Measurements from ENCODE around the gene PIK3R6.
"Not testable (repeated sequence)": the region's sequence is repeated elsewhere in the genome, so short reads cannot be mapped to it uniquely, and the experiment has no call there.

PIK3R6 gene

DNA sequence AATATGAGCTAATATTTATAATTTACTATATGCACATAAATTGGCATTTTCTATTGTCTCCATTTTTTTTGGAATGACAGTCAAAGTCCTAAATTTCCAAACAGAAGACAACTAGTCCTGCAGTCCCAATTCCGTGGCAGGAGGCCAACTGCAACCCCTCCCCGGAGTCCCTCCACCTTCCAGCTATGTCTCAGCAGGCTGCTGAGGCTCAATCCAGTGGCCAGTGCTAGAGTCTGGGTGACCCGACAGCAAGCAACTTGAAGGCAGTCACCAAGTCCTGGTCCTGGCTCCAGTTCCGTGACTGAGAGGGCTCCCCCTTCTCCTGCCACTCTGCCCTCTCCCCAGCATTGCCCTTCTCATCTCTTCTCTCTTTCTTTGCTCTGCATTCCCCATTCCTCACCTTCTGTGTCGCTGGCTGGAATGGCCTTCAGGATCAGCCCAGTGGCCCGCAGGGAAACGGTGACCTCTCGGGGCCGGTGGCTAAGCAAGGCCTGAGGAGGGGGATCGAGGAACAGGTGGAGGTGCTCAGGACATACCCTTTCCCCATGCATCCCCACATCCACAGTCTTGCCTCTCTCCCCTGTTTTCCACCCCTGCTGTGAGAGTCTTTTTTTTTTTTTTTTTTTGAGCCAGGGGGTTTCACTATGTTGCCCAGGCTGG, 45.9 kb downstream of the PIK3R6 start:
- no peak for DNase-seq

DNA sequence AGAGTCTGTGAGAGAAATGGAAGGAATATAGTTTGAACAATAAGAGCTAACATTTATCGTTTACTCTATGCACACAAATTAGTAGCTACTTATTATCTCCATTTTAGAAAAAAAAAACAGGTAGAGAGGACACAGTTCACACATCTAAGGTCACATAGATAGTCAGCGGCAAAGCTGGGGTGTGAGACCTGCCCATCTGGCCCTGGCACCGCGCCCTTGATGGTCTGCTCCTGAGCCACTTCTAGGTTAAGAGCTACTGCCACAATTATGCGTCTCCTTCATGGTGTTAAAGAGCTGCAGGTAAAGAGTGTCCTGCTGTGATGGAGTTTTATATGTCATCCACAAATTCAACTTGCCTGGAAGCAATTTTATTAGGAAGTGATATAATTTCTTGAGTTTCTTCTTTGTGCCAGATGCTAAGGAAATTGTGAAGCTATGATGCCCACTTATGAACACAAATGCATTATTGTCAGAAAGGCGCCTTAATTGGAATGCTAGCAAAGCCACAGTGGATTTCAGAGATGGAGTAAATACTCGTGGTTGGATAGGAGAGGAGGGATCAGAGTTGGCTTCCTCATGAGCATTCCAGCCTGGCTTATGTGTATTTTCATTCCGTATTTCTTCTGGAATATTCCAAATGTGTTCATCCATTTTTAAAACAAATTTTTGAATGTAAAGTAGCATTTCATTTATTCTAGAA, 47.0 kb downstream of the PIK3R6 start:
- DNase-seq = no peak

DNA sequence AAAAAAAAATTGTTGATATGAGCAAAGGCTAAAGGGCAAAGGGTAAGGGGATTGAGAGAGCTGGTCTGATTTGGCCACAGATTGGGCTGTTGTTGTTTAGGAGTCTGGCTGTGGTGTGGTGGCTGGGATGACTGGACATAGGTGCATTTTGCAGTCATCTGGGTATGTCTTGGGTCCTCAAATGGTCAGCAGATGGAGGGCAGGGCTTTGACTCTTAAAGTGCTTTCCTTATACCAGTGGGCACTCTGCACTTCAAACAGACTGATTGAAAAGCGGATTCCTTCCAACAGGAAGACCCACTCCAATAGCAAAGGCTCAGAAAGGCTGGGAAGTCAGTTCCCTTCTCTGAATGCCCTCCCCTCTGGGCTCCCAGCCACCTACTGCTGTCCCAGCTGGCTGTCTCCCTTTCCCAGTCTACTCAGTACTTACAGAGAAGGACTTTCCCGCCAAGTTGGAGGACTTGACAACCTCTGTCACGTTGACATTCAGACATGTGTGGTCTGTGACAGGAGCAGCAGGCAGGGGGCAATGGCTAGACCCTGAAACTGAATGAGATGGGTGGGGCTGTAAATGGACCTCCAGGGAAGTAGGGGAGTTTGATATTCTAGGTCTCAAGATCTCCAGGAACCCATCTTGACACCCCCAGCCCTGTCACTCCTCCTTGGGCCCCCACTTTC, 48.7 kb downstream of the PIK3R6 start:
- DNase-seq = no peak

DNA sequence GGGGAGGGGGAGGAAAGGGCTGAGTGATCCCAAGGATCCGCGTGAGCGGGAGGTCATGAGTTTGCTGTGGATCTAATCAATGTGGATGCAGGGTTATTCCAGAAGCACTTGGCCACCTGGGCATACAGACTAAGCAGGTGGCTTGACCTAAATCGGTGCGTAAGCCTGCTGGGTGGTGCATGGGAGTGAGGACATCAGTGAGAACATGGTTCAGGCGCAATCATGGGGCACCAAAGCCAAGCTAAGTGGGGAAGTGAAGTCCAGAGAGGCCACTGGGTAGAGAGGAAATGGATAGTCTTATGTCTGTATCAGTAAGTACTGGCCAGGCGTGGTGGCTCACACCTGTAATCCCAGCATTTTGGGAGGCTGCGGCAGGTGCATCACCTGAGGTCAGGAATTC, 49.4 kb downstream of the PIK3R6 start:
- DNase-seq = no peak

DNA sequence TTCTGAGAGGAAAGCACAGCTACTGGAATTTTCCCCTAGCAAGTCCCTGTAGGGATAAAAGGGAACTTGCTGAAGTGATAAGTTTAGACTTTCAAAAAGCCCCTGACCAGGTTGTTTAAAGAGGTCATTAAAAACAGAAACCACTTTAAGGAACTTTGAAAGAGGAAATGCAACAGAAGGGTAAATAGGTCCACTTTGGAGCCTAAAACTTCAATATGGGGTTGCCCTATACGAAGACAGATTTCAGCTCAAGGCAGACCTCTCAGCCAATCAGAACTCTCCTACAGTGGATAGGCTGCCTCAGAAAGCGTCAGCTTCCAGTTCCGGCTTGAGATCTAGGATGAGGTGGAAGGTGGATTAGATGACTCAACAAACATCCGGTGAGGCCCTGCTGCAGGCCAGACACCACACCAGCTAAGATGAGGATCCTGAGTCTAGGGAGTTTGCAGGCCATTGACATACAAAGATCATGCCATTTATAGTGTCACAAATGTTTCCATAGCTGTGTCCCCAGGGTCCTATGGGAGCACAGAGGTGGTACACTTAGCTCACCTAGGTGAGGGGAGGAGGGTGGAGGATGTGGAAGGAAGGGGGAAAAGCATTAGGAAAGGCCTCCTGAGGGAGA, 60.4 kb downstream of the PIK3R6 start:
- DNase-seq = no peak

DNA sequence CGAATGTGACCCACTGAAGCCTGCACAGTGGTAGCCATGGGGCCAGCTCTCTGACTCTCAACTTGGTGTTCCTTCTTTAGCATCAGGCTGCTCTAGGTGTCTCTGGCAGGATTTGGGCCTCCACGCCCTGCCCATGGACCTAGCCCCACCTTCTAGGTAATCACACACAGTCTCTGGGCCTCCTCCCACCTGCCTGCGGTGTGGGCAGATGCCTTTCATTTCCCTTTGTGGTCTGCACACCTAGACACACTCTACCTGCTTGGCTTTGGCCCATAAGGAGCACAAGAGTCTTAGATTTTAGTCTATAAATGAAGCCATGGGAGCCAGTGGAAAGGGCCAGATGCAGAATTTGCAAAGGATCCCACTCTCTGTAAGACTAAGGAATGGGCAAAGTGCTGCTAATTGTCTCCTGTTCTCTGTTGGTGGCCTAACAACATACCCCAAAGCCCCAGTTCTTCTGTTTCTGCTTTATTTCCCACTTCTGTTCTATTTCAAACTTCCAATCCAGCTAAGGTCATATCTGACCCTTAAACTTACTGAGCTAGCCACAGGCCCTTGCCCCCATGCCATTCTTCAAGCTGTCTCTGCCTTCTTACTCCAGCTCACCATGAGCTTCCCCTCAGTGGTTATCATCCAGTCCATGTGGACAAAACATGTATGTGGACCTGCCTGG, 61.1 kb downstream of the PIK3R6 start:
- DNase-seq = no peak

DNA sequence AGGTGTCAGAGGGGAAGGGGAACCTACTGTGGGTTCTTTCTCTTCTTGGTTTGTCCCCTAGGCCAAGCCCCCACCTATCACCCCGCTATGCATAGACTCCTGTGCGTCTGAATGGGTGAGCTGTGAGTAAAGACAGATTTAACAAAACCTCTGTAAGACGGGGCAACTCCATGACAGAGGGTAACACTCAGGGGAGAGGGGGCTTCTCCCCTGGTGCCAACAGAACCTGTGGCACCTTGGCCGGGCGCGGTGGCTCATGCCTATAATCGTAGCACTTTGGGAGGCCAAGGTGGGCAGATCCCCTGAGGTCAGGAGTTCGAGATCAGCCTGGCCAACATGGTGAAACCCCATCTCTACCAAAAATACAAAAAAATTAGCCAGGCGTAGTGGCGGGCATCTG, 62.1 kb downstream of the PIK3R6 start:
- DNase-seq = not testable (repeated sequence)

DNA sequence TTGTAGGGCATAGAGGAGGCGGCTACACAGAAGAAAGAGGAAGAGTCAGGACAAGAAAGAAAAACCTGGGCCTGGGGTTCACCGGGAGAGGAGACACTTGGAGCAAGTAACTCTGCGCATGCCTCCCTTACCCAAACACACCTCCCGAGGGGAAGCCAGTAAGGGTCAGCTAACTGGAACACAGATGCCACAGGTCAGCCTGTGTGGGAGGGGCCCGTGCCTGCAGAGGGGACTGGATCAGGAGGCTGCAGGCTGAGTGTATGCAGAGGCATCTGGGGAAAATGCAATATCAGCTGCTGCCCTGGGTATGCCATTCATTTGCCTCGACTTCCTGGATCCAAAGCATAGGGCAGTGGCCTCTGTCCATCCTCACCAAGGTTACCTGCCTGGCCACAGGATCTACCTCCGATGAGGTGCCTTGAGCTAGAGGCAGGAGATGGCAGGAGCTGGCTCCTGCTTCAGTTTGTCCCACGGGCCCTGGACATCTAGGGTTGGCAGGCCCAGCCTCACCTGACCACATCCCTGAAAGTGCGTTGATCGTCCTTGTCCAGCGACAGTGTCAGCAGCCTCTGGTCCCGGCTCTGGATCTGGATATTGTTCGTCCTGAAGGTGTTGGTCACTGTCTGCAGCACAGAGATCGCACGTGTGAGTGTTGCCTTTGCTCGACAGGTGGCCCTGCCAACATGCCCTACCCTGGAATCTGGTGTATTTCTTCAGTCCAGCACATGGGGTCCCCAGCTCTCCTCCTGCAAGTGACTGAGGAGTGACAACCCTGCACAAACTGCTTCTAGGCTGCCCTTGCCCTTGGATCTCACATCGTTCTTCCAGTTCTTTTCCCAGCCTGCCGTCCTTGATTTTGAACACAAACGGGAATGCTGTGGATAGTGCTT, 63.7 kb downstream of the PIK3R6 start:
- DNase-seq = no peak

DNA sequence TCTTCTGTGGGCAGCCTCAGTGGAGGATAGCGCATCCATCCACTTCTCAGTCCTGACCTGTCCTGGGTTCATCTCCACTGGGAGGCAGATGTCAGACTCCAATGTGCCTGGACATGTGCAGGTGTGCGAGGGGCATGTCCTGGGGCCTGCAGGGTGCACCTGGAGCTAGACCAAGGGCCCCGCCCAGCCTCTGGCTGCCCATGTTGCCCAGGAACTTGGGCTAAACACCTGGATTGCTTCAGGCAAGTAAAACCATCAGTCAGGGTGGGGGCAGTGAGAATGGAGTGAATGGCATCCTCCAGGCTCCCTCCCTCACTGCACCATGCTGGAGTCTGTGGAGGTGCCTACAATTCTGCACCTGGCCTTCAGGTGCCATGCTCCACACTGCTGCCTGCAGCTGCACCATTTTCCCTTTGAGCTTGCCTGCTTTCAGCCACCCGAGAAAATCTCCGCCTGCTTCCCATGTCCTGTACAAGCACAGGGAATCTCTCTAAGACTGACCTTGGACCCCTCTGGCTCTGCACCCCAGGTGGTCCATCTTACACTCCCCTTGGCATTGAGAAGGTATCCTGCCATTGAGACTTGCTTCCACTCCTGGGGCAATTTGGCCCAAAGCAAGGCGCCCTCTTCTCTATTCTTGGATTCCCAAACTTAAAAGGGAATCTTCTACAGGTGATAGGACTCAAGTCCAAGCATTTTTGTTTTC, 66.2 kb downstream of the PIK3R6 start:
- DNase-seq = no peak

DNA sequence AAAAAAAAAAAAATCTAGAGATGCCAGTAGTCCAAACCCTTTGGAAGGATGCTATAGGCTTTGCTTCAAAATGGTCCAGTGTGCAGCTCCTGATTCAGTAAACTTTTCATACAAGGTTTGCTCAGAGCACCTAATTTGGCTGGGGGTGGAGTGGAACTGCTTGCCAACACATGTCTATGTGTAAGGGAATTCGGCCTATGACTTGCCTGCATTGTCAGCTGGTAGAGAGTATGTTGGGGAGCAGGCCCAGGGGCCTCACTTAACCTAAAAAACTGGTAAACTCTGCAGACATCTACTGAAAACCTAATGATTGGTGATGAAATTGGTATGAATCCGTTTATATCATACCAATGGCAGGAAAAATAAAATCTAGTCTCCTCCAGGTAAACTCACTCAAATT, 66.8 kb downstream of the PIK3R6 start:
- DNase-seq = no peak

DNA sequence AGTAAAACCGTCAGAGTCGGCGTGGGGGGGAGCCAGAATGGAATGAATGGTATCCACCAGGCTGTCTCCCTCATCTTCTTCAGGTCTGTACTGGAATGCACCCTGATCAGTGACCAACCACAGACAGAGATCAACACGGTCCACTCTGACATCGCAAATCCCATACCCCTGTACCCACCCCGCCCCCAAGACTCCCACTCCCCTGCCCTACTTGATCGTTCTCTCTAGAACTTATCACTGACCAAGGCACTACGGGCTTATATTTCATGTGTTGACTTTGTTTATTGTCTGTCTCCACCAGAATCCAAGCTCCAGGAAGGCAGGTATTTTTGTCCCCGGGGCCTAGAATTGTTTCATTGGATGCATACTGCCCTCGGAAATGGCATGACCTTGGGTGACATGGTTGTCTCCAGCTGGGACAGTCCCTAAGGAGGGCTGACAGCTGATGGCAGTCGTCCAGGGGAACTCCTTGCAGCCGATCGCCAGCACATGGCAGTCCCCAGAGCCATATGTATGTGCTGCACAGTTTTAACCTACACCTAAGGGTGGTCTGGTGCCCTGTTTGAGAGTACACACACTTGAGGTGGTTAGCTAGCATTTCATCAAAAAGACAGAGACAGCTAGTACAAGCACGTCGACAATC, 67.8 kb downstream of the PIK3R6 start:
- no peak for DNase-seq

DNA sequence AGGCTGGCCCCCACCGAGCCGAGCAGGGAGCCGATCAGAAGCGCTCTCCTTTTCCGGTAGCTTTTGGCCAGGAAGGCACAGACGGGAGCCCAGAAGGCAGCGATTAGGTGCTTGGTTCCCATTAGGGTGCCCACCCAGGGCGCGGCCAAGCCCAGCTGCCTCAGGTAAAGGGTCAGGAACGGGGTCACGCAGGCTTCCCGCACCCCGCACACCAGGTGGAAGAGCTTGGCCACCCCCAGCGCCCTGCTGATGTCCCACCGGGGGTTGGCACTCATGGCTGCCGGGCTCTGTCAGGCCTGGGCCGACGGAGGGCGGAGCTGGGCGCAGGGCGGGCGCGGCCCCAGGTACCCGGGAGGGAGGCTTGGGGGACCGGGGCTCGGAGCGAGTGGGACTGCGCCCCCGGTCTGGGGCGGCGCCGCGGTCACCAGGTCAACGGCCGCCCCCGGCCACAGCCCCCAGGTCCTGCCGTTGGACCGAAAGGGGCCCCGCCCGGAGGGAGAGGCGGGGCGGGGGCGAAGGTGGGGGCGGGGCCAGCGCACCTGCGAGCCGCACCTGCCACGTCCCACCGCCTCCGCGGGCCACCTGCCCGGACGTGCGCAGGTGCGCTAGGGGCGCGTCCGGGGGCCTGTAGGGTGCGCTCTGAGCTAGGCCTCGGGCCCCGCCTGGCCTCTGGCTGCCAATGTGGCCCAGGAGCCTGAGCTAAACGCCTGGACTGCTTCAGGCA, 68.5 kb downstream of the PIK3R6 start, which contains the start of gene MFSD6L:
Gene MFSD6L, minus strand, starts transcription at position 520 of the 724 bp plus-strand sequence. Its CDS starts 245 bp downstream, at position 275.
- DNase-seq = no peak

DNA sequence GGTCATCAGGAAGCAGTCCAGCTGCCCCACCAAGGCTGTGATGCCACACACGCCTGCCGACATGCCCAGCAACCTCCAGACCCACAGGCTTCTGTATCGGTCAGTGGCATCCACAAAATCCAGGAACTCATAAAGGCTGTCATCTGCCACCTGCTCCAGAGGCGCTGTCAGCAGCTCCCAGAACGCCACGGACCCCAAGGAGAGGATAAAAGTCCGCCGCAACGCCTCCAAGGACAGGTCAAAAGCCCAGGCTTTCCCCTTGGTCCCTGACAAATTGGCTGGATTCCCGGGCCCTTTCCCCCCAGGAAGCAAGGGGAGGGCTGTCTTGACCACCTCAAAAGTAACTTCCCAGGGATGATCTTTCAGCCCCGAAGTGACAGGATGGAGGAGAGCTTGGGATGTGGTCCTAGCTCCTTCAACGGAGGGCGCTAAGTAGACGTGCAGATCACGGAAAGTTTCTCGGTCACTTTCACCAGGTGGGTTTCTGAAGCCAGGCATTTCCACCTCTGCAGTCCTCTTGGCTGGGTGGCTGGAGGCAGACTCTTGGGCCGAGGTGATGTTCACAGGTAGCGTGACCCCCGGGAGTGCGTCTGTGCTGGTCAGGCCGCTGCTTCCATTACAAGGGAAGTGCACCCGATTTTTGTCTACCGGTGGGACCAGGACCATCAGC, 69.2 kb downstream of the PIK3R6 start:
- no peak for DNase-seq

DNA sequence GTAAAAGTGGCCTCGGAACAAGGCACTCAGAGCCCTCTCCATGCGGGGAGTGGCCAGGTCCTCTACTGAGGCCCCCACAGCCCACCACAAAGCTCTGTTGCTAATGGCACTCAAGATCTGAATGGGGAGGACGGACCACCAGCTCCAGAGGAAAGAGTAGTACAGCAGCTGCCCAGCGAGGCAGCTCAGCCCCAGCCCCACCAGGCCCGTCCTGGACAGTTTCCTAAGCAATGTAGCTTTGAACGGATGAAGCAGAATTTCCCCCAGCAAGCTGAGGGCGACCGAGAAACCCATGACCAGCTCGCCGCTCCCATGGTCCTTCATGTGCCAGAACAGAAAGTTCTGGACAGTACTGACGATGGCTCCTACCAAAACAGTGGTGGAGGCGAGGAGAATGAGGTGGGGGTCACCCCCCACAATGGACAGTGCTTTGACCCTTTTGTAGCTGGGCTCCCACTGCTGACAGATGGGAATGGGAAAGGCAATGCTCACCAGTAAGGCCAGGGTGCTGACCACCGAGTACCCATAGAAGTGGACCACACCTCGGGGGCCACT, 69.8 kb downstream of the PIK3R6 start:
- DNase-seq = no peak

DNA sequence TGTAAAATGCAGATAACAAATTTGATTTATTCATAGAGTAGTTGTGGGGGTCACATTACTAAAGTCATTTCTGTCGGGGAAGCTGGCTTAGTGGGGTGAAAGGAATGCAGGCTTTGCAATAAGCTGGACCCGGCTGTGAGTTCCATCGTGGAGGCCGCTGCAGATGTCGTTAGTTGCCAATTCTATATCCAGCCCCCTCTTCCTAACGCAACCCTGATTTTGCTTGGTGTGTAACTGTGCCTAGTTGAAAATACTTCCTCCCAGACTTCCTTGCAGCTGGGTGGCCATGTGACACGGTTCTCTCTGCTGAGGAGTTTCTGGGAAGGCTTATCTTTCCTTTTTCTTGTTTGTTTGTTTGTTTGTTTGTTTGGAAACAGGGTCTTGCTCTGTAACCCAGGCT, 72.8 kb downstream of the PIK3R6 start:
- no peak for DNase-seq

DNA sequence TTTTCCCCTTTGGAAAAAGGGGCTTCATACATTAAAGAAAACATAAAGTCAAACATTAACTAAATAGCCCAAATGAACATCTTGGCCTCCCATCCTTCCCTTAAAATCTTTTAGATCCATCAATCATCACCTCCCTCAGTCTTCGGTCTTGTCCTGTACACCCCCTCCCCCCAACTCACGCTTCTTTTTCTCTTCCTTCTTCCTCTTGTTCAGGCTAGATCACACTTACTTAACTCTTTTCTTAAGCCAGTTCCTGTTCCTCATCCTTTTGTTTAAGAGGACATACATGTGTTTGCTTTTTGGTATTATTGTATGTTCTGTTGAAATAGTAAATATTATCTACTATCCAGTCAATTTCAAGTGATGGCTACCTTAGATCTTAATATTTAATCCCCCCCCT, 73.8 kb downstream of the PIK3R6 start:
- DNase-seq = no peak

DNA sequence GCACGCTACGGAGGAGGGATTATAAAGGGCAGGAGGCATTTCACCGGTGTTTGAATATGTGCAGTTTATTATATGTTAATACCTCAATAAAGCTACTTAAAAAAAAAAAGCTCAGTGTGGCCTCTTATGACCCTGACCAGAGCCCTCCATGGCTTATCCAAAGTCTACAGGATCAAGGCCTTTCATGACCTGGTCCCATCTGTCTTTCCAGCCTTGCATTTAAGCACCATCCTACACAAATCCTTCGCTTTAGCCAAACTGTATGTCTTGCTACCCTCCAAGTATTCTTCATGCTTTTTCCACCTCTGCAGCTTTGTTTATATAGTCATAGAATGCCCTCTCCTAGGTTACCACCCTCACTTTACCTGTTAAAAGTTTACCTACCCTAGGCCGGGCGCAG, 74.8 kb downstream of the PIK3R6 start:
- DNase-seq = no peak

DNA sequence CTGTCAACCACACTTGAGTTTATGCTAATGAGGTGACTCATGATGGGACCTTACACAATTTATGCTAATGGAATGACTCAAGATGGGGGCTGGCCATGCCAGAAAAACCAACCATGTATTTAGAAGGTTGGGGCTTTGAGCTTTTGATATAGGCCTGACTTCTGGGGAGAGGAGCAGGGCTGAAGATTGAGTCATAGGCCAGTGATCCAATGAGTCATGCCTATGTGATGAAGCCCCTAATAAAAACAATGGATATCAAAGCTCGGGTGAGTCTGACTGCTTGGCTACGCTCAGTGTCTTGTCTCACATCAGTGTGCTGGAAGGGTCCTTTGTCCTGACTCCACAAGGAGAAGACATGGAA, 75.6 kb downstream of the PIK3R6 start:
- DNase-seq = no peak

DNA sequence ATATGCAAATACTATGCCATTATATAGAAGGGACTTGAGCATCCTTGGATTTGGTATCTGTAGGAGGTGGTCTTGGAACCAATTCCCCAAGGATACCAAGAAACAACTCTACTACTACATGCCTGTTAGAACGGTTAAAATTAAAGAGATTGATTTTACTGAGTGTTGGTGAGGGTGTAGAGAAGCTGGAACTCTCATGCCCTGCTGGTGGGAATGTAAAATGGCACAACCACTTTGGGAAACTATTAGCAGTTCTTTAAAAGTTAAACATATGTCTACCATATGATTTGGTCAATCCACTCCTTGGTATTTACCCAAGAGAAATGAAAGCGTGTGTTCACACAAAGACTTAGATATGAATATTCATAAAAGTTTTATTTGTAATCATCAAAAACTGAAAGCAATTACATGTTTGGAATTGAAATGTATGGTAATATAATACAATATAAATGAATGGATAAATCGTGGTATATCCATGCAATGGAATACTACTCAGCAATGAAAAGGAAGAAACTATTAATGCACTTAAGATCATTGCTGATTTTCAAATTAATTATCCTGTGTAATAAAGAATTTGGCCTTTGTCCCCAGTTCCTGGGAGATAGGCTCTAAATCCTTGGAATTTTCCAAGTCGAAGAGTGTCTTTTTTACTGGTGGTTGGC, 76.1 kb downstream of the PIK3R6 start:
- DNase-seq = no peak
